HepG2 (cell line): ENCODE results near the gene ANG.

Source experiments
- ATF1 ChIP-seq: IDR thresholded peaks from 2 replicates; pipeline ENCODE4 v1.6.1; 2016; ENCODE audit warnings: mild to moderate bottlenecking, control low read depth
- ATF7 ChIP-seq, 2 experiments: fragments of 450-650 bp in 1 of 2; sonication (generic) in 1 of 2; formaldehyde crosslinking in 1 of 2; IDR thresholded peaks; 2 replicates each; pipeline versions ENCODE4 v1.4.0 to v1.6.1; 2016 to 2020; ENCODE audit warnings: antibody characterized with exemption in 1 of 2, mild to moderate bottlenecking in 1 of 2, missing genetic modification reagents in 1 of 2
- CEBPG ChIP-seq: IDR thresholded peaks from 2 replicates; pipeline ENCODE4 v1.6.1; 2016
- FOXJ3 ChIP-seq: sonication (generic); formaldehyde crosslinking; IDR thresholded peaks from 2 replicates; pipeline ENCODE4 v1.4.0; 2020; ENCODE audit warnings: missing genetic modification reagents, mild to moderate bottlenecking, borderline replicate concordance
- POLR2A ChIP-seq, 2 experiments: IDR thresholded peaks; 2 replicates each; pipeline ENCODE4 v1.6.1; 2011; ENCODE audit warnings: low read depth in 2 of 2, low read length in 2 of 2, mild to moderate bottlenecking in 1 of 2, moderate library complexity in 1 of 2; ENCODE audit not compliant: insufficient read depth in 1 of 2
- ZFX ChIP-seq: sonication (generic); formaldehyde crosslinking; IDR thresholded peaks from 2 replicates; pipeline ENCODE4 v1.4.0; 2020; ENCODE audit warnings: mild to moderate bottlenecking, low read depth, missing genetic modification reagents, moderate library complexity
- ZKSCAN5 ChIP-seq: sonication (generic); formaldehyde crosslinking; IDR thresholded peaks from 2 replicates; pipeline ENCODE4 v1.5.1; 2020; ENCODE audit warnings: mild to moderate bottlenecking, missing genetic modification reagents
- ZNF674 ChIP-seq: sonication (generic); formaldehyde crosslinking; IDR thresholded peaks from 2 replicates; pipeline ENCODE4 v1.5.0; 2020; ENCODE audit warnings: low read depth, mild to moderate bottlenecking, missing genetic modification reagents
- TF ChIP-seq, protein P1 (sequence below): sonication (generic); formaldehyde crosslinking; IDR thresholded peaks from 2 replicates; pipeline ENCODE4 v1.5.0; 2020; ENCODE audit warnings: mild to moderate bottlenecking, missing genetic modification reagents, moderate library complexity
- TF ChIP-seq, protein P2 (sequence below): sonication (generic); formaldehyde crosslinking; IDR thresholded peaks from 2 replicates; pipeline ENCODE4 v1.4.0; 2020; ENCODE audit warnings: mild to moderate bottlenecking, missing genetic modification reagents
- TF ChIP-seq, protein P3 (sequence below): sonication (generic); formaldehyde crosslinking; IDR thresholded peaks from 2 replicates; pipeline ENCODE4 v1.4.0; 2020; ENCODE audit warnings: missing genetic modification reagents

DNA sequence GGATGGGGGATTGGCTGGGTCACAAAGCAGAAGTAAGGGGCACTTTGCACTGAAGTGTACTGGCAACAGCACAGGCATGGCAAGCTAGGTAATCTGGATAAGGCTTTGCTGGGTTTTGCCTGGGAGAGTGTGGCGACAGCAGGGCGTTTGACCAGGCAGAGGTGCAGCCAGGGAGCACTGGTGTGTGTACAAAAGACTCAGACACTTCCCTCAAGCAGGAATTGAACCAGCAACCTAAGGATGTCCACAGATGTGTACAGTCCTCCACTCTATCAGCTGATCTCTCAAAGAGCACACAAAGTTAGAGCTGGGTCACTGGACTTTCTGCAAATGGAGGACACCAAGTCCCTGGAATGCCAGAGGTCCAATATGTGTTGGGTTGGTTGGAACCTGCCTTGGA is 19.6 kb upstream of the ANG start:
- no peak for TF ChIP-seq ATF1
- TF ChIP-seq, protein P1, sequence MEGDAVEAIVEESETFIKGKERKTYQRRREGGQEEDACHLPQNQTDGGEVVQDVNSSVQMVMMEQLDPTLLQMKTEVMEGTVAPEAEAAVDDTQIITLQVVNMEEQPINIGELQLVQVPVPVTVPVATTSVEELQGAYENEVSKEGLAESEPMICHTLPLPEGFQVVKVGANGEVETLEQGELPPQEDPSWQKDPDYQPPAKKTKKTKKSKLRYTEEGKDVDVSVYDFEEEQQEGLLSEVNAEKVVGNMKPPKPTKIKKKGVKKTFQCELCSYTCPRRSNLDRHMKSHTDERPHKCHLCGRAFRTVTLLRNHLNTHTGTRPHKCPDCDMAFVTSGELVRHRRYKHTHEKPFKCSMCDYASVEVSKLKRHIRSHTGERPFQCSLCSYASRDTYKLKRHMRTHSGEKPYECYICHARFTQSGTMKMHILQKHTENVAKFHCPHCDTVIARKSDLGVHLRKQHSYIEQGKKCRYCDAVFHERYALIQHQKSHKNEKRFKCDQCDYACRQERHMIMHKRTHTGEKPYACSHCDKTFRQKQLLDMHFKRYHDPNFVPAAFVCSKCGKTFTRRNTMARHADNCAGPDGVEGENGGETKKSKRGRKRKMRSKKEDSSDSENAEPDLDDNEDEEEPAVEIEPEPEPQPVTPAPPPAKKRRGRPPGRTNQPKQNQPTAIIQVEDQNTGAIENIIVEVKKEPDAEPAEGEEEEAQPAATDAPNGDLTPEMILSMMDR = no peak
- TF ChIP-seq POLR2A (IDR thresholded peaks at IDR 0.05; ENCODE audit: insufficient read depth in 1 of 2, low read depth in 2 of 2, low read length in 2 of 2) = no peak
- TF ChIP-seq FOXJ3 (CRISPR knock-in tag) = no peak
- TF ChIP-seq ZNF674 (CRISPR knock-in tag) = no peak
- TF ChIP-seq CEBPG (CRISPR knock-in tag) = no peak
- no peak for TF ChIP-seq ZFX (CRISPR knock-in tag)
- TF ChIP-seq ZKSCAN5 (CRISPR knock-in tag) = no peak
- TF ChIP-seq ATF7 (IDR thresholded peaks at IDR 0.05) = no peak
- no peak for TF ChIP-seq ATF7 (CRISPR knock-in tag; IDR thresholded peaks at IDR 0.05)
- TF ChIP-seq, protein P2, sequence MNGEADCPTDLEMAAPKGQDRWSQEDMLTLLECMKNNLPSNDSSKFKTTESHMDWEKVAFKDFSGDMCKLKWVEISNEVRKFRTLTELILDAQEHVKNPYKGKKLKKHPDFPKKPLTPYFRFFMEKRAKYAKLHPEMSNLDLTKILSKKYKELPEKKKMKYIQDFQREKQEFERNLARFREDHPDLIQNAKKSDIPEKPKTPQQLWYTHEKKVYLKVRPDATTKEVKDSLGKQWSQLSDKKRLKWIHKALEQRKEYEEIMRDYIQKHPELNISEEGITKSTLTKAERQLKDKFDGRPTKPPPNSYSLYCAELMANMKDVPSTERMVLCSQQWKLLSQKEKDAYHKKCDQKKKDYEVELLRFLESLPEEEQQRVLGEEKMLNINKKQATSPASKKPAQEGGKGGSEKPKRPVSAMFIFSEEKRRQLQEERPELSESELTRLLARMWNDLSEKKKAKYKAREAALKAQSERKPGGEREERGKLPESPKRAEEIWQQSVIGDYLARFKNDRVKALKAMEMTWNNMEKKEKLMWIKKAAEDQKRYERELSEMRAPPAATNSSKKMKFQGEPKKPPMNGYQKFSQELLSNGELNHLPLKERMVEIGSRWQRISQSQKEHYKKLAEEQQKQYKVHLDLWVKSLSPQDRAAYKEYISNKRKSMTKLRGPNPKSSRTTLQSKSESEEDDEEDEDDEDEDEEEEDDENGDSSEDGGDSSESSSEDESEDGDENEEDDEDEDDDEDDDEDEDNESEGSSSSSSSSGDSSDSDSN (CRISPR knock-in tag) = no peak
- TF ChIP-seq, protein P3, sequence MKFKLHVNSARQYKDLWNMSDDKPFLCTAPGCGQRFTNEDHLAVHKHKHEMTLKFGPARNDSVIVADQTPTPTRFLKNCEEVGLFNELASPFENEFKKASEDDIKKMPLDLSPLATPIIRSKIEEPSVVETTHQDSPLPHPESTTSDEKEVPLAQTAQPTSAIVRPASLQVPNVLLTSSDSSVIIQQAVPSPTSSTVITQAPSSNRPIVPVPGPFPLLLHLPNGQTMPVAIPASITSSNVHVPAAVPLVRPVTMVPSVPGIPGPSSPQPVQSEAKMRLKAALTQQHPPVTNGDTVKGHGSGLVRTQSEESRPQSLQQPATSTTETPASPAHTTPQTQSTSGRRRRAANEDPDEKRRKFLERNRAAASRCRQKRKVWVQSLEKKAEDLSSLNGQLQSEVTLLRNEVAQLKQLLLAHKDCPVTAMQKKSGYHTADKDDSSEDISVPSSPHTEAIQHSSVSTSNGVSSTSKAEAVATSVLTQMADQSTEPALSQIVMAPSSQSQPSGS (CRISPR knock-in tag) = no peak
